GM12878 (cell line): ENCODE data around the gene FAM76A. TPM values are rescaled to one million over a fixed set of nuclear protein-coding genes. Genes with fewer than 3 reads are reported as not detected.

Experiments used
- ASH2L ChIP-seq: fragments of 300-600, 200-600 bp; sonication (generic); IDR thresholded peaks from 2 replicates; pipeline ENCODE4 v1.6.1; 2017; ENCODE audit warnings: low read depth, mild to moderate bottlenecking, borderline replicate concordance
- BACH1 ChIP-seq: fragments of 450-650 bp; IDR thresholded peaks from 2 replicates; pipeline ENCODE4 v1.6.1; 2017; ENCODE audit warnings: mild to moderate bottlenecking, borderline replicate concordance
- BHLHE40 ChIP-seq, 2 experiments: fragments of 450-650 bp in 1 of 2; IDR thresholded peaks; 2 replicates each; pipeline ENCODE4 v1.6.1; 2011 to 2017; ENCODE audit warnings: low read depth in 2 of 2, borderline replicate concordance in 1 of 2, improper control_type of control experiment in 1 of 2, low read length in 1 of 2, mild to moderate bottlenecking in 1 of 2
- BMI1 ChIP-seq: fragments of 450-650 bp; IDR thresholded peaks from 2 replicates; pipeline ENCODE4 v1.6.1; 2016; ENCODE audit warnings: mild to moderate bottlenecking, moderate library complexity, borderline replicate concordance
- DPF2 ChIP-seq: fragments of 450-650 bp; IDR thresholded peaks from 2 replicates; pipeline ENCODE4 v1.6.1; 2017; ENCODE audit warnings: mild to moderate bottlenecking
- EED ChIP-seq: sonication (generic); IDR thresholded peaks from 2 replicates; pipeline ENCODE4 v1.6.1; 2016; ENCODE audit warnings: antibody characterized with exemption, low read depth
- EGR1 ChIP-seq, 2 experiments: IDR thresholded peaks; 1 replicate in 1 of 2; 2 replicates in 1 of 2; pipeline ENCODE4 v1.6.1; 2011 to 2012; ENCODE audit warnings: low read depth in 2 of 2, low read length in 2 of 2, borderline replicate concordance in 1 of 2, mild to moderate bottlenecking in 1 of 2, moderate library complexity in 1 of 2
- FOXM1 ChIP-seq: IDR thresholded peaks from 2 replicates; pipeline ENCODE4 v1.6.1; 2012; ENCODE audit warnings: low read depth, mild to moderate bottlenecking, inconsistent platforms, low read length, moderate library complexity
- GATAD2B ChIP-seq: fragments of 450-650 bp; conservative IDR thresholded peaks from 2 replicates; pipeline ENCODE4 v1.6.1; 2017; ENCODE audit warnings: low read depth, mild to moderate bottlenecking, moderate library complexity
- HCFC1 ChIP-seq: fragments of 150-350 bp; IDR thresholded peaks from 2 replicates; pipeline ENCODE4 v1.6.1; 2014; ENCODE audit warnings: low read length
- HDAC6 ChIP-seq: fragments of 200-600 bp; sonication (generic); IDR thresholded peaks from one replicate; pipeline ENCODE4 v1.8.0; 2017; ENCODE audit warnings: antibody characterized with exemption; ENCODE audit not compliant: unreplicated experiment
- IRF4 ChIP-seq: IDR thresholded peaks from 2 replicates; pipeline ENCODE4 v1.6.1; 2011; ENCODE audit warnings: low read depth, low read length
- MTA3 ChIP-seq: IDR thresholded peaks from 2 replicates; pipeline ENCODE4 v1.6.1; 2012; ENCODE audit warnings: low read length, inconsistent platforms, borderline replicate concordance
- NFXL1 ChIP-seq: fragments of 450-650 bp; IDR thresholded peaks from 2 replicates; pipeline ENCODE4 v1.6.1; 2017; ENCODE audit warnings: antibody characterized with exemption, mild to moderate bottlenecking, borderline replicate concordance
- NFYB ChIP-seq: IDR thresholded peaks from 2 replicates; pipeline ENCODE4 v1.6.1; 2011; ENCODE audit warnings: low read depth, mild to moderate bottlenecking, low read length, improper control_type of control experiment, moderate library complexity; ENCODE audit not compliant: insufficient read depth
- NR2C1 ChIP-seq: fragments of 450-650 bp; IDR thresholded peaks from 2 replicates; pipeline ENCODE4 v1.6.1; 2017; ENCODE audit warnings: antibody characterized with exemption, mild to moderate bottlenecking, moderate library complexity
- RBBP5 ChIP-seq: fragments of 200-600 bp; sonication (generic); conservative IDR thresholded peaks from 2 replicates; pipeline ENCODE4 v1.6.1; 2016
- SIN3A ChIP-seq: IDR thresholded peaks from 2 replicates; pipeline ENCODE4 v1.6.1; 2012; ENCODE audit warnings: low read depth, low read length, improper control_type of control experiment
- SIX5 ChIP-seq: IDR thresholded peaks from 2 replicates; pipeline ENCODE4 v1.6.1; 2011; ENCODE audit warnings: mild to moderate bottlenecking, low read depth, low read length, moderate library complexity; ENCODE audit not compliant: severe bottlenecking
- SMARCA5 ChIP-seq: fragments of 450-650 bp; IDR thresholded peaks from 2 replicates; pipeline ENCODE4 v1.6.1; 2017; ENCODE audit warnings: mild to moderate bottlenecking
- STAT1 ChIP-seq: fragments of 450-650 bp; conservative IDR thresholded peaks from 2 replicates; pipeline ENCODE4 v1.6.1; 2014; ENCODE audit warnings: antibody characterized with exemption, mild to moderate bottlenecking
- TCF3 ChIP-seq: IDR thresholded peaks from 2 replicates; pipeline ENCODE4 v1.6.1; 2012; ENCODE audit warnings: low read depth, mild to moderate bottlenecking, low read length, borderline replicate concordance; ENCODE audit not compliant: insufficient read depth
- ZNF207 ChIP-seq: fragments of 450-650 bp; IDR thresholded peaks from 2 replicates; pipeline ENCODE4 v1.6.1; 2014; ENCODE audit warnings: antibody characterized with exemption, mild to moderate bottlenecking, borderline replicate concordance
- ZNF217 ChIP-seq: fragments of 450-650 bp; IDR thresholded peaks from 2 replicates; pipeline ENCODE4 v1.6.1; 2017; ENCODE audit warnings: antibody characterized with exemption, mild to moderate bottlenecking
- ZZZ3 ChIP-seq: IDR thresholded peaks from 2 replicates; pipeline ENCODE4 v1.6.1; 2011; ENCODE audit warnings: low read depth; ENCODE audit not compliant: control insufficient read depth, insufficient read length
- polyA plus RNA-seq, 11 experiments: library from polyadenylated mRNA; depleted of rRNA in 4 of 11; unstranded in 6 of 11; stranded (reverse) in 5 of 11; fragments of >200 nt; fragmentation: Nextera tagmentation in 4 of 11; fragmentation: Illumina TruSeq in 1 of 11; extraction: Ambion mirVana in 4 of 11; extraction: Trizol in 1 of 11; gene quantifications; 1 replicate in 1 of 11; 2 replicates in 10 of 11; pipeline versions ENCODE4 v1.2.1 to v1.2.3, GENCODE V29; 2011 to 2016; ENCODE audit warnings: inconsistent platforms in 2 of 11, missing spikeins in 2 of 11, low read depth in 1 of 11
- total RNA-seq, 4 experiments: library from RNA; depleted of rRNA in 3 of 4; stranded (reverse); fragments of >200 nt in 3 of 4; fragmentation: Illumina TruSeq in 1 of 4; extraction: Trizol in 1 of 4; gene quantifications; 2 replicates each; pipeline versions ENCODE4 v1.2.1 to v1.2.3, GENCODE V29; 2013 to 2021
- TF ChIP-seq, protein P1 (sequence below): fragments of 150-350 bp; IDR thresholded peaks from 2 replicates; pipeline ENCODE4 v1.6.1; 2014; ENCODE audit warnings: mild to moderate bottlenecking, low read depth, low read length
- TF ChIP-seq, protein P2 (sequence below): fragments of 450-650 bp; IDR thresholded peaks from 2 replicates; pipeline ENCODE4 v1.6.1; 2014; ENCODE audit warnings: mild to moderate bottlenecking

FAM76A gene
- total and polyA plus RNA-seq, 10 of the 15 experiments (the other 5 are each of a cell fraction or from before 2014, with no cell fraction given), result 5.4 to 13.4 (median 7.6) TPM

DNA sequence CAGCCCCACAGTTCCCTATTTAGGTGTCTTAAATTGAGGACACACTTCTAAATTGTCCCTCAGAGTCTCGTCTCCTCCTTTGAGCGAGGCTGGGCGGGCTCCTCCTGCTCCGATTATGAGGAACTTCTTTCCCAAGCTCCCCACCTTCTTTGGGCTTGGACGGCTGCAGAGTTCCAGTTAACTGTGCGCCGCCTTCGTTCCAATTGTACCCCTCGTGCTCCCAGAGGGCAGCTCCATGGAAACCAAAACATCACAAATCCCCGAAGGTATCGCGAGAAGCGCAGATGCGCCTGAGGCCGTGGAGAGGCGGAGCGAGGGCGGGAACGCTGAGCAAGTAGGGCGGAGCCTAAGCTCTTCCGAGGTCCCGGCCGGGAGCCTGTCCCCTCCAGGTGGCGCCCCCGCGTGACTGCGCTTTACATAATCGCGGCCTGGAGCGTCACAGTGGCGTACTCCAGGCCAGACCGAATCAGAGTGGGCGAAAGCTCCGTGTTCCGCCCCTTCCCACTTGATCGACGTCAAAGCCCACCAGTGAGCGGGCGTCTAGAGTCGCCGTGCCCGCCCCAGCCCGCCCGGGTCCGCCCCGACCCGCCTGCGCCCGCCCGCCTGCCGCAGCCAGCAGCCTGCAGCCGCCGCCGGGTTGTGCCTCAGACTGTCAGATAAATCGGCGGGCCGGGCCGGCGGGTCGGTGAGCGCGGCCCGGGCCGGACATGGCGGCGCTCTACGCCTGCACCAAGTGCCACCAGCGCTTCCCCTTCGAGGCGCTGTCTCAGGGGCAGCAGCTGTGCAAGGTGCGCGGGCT, at the start of gene FAM76A (continued):
- TF ChIP-seq, protein P1, sequence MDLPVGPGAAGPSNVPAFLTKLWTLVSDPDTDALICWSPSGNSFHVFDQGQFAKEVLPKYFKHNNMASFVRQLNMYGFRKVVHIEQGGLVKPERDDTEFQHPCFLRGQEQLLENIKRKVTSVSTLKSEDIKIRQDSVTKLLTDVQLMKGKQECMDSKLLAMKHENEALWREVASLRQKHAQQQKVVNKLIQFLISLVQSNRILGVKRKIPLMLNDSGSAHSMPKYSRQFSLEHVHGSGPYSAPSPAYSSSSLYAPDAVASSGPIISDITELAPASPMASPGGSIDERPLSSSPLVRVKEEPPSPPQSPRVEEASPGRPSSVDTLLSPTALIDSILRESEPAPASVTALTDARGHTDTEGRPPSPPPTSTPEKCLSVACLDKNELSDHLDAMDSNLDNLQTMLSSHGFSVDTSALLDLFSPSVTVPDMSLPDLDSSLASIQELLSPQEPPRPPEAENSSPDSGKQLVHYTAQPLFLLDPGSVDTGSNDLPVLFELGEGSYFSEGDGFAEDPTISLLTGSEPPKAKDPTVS, result no peak
- peak; percentile 17; the same call in 1 of the 2 replicates for TF ChIP-seq HCFC1
- no peak for TF ChIP-seq RBBP5
- peak; percentile 52; the same call in 1 of the 2 replicates for TF ChIP-seq BACH1
- no peak for TF ChIP-seq MTA3
- peak; percentile 10 for TF ChIP-seq SIX5
- TF ChIP-seq STAT1, result no peak
- no peak for TF ChIP-seq NFXL1
- TF ChIP-seq FOXM1, result no peak
- peak; percentile 85 to 91 for TF ChIP-seq BHLHE40 (IDR thresholded peaks at IDR 0.05; ENCODE audit: borderline replicate concordance in 1 of 2, low read depth in 2 of 2, low read length in 1 of 2)
- TF ChIP-seq, protein P2, sequence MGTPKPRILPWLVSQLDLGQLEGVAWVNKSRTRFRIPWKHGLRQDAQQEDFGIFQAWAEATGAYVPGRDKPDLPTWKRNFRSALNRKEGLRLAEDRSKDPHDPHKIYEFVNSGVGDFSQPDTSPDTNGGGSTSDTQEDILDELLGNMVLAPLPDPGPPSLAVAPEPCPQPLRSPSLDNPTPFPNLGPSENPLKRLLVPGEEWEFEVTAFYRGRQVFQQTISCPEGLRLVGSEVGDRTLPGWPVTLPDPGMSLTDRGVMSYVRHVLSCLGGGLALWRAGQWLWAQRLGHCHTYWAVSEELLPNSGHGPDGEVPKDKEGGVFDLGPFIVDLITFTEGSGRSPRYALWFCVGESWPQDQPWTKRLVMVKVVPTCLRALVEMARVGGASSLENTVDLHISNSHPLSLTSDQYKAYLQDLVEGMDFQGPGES, result peak; percentile 81
- peak; percentile 85 for TF ChIP-seq NFYB
- peak; percentile 74; the same call in 1 of the 2 replicates for TF ChIP-seq TCF3
- peak; percentile 20 for TF ChIP-seq SIN3A
- TF ChIP-seq DPF2, result peak; percentile 93
- no peak for TF ChIP-seq EED
- no peak; the same call in 1 of the 2 replicates for TF ChIP-seq NR2C1
- TF ChIP-seq ZNF217, result no peak
- TF ChIP-seq EGR1 (IDR thresholded peaks at IDR 0.05; ENCODE audit: borderline replicate concordance in 1 of 2, low read depth in 2 of 2, low read length in 2 of 2), result 0 out of 3 replicates have a peak, but pooled peaks of 1 of the 2 experiments have one; percentile 8
- TF ChIP-seq GATAD2B, result no peak; the same call in 1 of the 2 replicates
- TF ChIP-seq ZNF207, result peak; percentile 12; the same call in 1 of the 2 replicates
- no peak for TF ChIP-seq SMARCA5
- TF ChIP-seq ASH2L, result no peak
- no peak for TF ChIP-seq IRF4
- no peak for TF ChIP-seq HDAC6
- TF ChIP-seq BMI1, result no peak
- TF ChIP-seq ZZZ3, result no peak
